Spinal cord (tissue), 10 donors: ENCODE results near the gene INHBE. TPM values are rescaled to one million over a fixed set of nuclear protein-coding genes. Genes with fewer than 3 reads are reported as not detected.
A peak's percentile ranks its signal among the peaks of the same experiment; 100 is the strongest.

Experiments
- DNase-seq, 6 donors: peaks; one replicate each; pipeline versions ENCODE4 v3.0.0 to v3.0.0-alpha.2; 2013 to 2015; ENCODE audit warnings: low spot score in 6 of 6, low read depth in 4 of 6
- H3K27ac ChIP-seq: one replicate; pipeline ENCODE4 v1.5.1; 2013; ENCODE audit warnings: low read depth, low read length, control low read depth
- H3K27me3 ChIP-seq: one replicate; pipeline ENCODE4 v1.6.1; 2013; ENCODE audit warnings: low read length; ENCODE audit not compliant: control insufficient read depth, insufficient read depth
- H3K36me3 ChIP-seq: one replicate; pipeline ENCODE4 v1.6.1; 2013; ENCODE audit warnings: low read length; ENCODE audit not compliant: control insufficient read depth, insufficient read depth
- H3K4me1 ChIP-seq: one replicate; pipeline ENCODE4 v1.6.1; 2013; ENCODE audit warnings: low read length; ENCODE audit not compliant: control insufficient read depth, insufficient read depth
- H3K4me3 ChIP-seq: one replicate; pipeline ENCODE4 v1.5.1; 2013; ENCODE audit warnings: low read depth, low read length, control low read depth
- H3K9me3 ChIP-seq: one replicate; pipeline ENCODE4 v1.6.1; 2013; ENCODE audit warnings: low read length; ENCODE audit not compliant: control insufficient read depth, insufficient read depth
- WGBS: methylation state at CpG from one replicate; pipeline ENCODE4 v1.1.5; 2013; ENCODE audit warnings: missing lambda C conversion rate; ENCODE audit not compliant: insufficient coverage; 5-methylcytosine and 5-hydroxymethylcytosine counted together
- polyA plus RNA-seq, 2 donors: library from polyadenylated mRNA; unstranded; fragments of 120-200 nt; gene quantifications; one replicate each; pipeline ENCODE4 v1.2.1, GENCODE V29; 2013; ENCODE audit not compliant: insufficient read length in 2 of 2
- total RNA-seq, 2 donors: library from RNA; depleted of rRNA in 1 of 2; stranded (reverse); fragments of 120-200 nt in 1 of 2; fragments of >200 nt in 1 of 2; gene quantifications; one replicate each; pipeline versions ENCODE4 v1.2.3 to v1.2.4, GENCODE V29; 2013 to 2014
- donor health status: healthy.

INHBE gene
- total and polyA plus RNA-seq, 4 donors, result 0.23 to 0.51 TPM; not detected in 2

DNA sequence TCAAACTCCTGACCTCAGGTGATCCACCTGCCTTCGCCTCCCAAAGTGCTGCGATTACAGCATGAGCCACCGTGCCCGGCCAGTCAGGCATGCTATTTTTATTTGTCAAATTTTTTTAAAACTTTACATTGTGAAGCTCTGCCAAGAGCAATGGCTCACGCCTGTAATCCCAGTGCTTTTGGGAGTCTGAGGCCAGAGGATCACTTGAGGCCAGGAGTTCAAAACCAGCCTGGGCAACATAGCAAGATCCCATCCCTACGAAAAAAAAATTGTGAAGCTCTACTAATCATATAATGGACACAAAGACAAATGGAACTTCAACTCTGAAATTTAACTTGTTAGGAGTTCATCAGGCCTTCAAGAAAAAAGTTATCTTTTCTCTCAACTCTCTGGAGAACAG is 26.1 kb upstream of the INHBE start:
- no peak overlapping the region for H3K27ac ChIP-seq
- no peak for DNase-seq
- no peaks in the 10 kb centered on the region for H3K27me3 ChIP-seq
- no peak overlapping the region for H3K4me3 ChIP-seq
- H3K4me1 ChIP-seq, result peaks cover 9% of the 10 kb centered on the region
- no peaks in the 10 kb centered on the region for H3K9me3 ChIP-seq
- WGBS, result 93% methylated on average over 6 of the region's 6 CpGs
- peaks cover 6% of the 10 kb centered on the region for H3K36me3 ChIP-seq

GRCh38 chr12:57429473-57430111 is 25.5 kb upstream of the INHBE start:
- Histone ChIP-seq H3K4me3 (peak overlapping the region; percentile 63), H3K9me3 (no peaks in the 10 kb centered on the region), H3K27me3 (no peaks in the 10 kb centered on the region), H3K36me3 (peaks cover 6% of the 10 kb centered on the region), H3K27ac (peak overlapping the region; percentile 87), H3K4me1 (peaks cover 9% of the 10 kb centered on the region)
- WGBS, result 12% methylated on average over 3 of the region's 9 CpGs
- DNase-seq, result no peak

GRCh38 chr12:57430112-57430930 is 24.8 kb upstream of the INHBE start:
- peak in 2 of 6 donors; percentile 29 to 35 for DNase-seq
- WGBS, result under 1% methylated on average over 61 of the region's 74 CpGs
- Histone ChIP-seq H3K27me3 (no peaks in the 10 kb centered on the region), H3K36me3 (peaks cover 5% of the 10 kb centered on the region), H3K9me3 (no peaks in the 10 kb centered on the region), H3K27ac (peak overlapping the region; percentile 91), H3K4me3 (peak overlapping the region; percentile 67), H3K4me1 (peaks cover 9% of the 10 kb centered on the region)

GRCh38 chr12:57430931-57431566 is 24.1 kb upstream of the INHBE start, which contains the start of gene R3HDM2:
R3HDM2 (minus strand) TSS chr12:57431043; CDS start chr12:57310428, 120,615 bp downstream.
- peaks cover 9% of the 10 kb centered on the region for H3K4me1 ChIP-seq
- peak; percentile 84 to 98 (median 89) for DNase-seq
- H3K27ac ChIP-seq, result peak within 1 kb of the TSS; percentile 91
- H3K4me3 ChIP-seq, result peak within 1 kb of the TSS; percentile 67
- H3K27me3 ChIP-seq, result no peaks in the 10 kb centered on the region
- H3K36me3 ChIP-seq, result no peaks in the 10 kb centered on the region
- WGBS, result under 1% methylated on average over 32 of the region's 41 CpGs
- no peaks in the 10 kb centered on the region for H3K9me3 ChIP-seq

DNA sequence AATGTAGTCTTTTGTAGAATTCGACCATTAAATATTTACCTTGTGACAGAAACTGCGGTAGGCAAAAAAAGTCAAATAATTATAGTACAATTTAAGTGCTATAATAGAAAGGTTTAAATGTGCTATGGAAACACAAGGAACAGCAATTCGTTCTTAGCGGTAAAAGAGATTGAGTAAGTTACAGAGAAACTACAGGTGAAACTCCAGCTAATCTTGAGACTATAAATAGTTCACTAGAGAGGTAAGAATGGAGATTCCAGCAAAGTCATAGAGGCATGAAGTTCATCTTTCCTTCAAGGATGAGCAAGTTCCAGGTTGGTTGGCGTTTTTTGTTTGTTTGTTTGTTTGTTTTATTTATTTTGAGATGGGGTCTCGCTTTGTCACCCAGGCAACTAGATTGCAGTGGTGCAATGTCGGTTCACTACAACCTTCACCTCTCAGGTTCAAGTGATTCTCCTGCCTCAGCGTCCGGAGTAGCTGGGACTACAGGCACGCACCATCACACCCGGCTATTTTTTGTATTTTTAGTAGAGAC is 23.4 kb upstream of the INHBE start:
- Histone ChIP-seq H3K9me3 (no peaks in the 10 kb centered on the region), H3K27ac (no peak overlapping the region), H3K36me3 (no peaks in the 10 kb centered on the region), H3K4me1 (peaks cover 9% of the 10 kb centered on the region), H3K27me3 (no peaks in the 10 kb centered on the region), H3K4me3 (peak overlapping the region; percentile 67)
- no CpG with 5 or more reads among the region's 11 CpGs for WGBS
- DNase-seq, result no peak

DNA sequence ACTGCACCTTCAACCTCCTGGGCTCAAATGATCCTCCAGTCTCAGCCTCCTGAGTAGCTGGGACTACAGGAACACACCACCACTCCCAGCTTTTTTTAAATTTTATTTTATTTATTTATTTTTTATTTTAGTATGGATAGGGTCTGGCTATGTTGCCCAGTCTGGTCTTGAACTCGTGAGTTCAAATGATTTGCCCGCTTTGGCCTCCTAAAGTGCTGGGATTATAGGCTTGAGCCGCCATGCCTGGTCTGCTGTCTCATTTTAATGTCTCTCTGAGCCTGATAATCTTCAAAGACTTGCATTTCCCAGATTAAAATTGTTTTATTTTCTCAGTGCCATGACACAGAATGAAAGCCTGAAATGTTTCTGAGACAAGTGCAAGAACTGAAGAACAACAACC is 21.7 kb upstream of the INHBE start:
- no peaks in the 10 kb centered on the region for H3K36me3 ChIP-seq
- DNase-seq, result no peak
- H3K27ac ChIP-seq, result no peak overlapping the region
- H3K27me3 ChIP-seq, result no peaks in the 10 kb centered on the region
- 71% methylated on average over 3 of the region's 3 CpGs for WGBS
- H3K9me3 ChIP-seq, result no peaks in the 10 kb centered on the region
- peaks cover 9% of the 10 kb centered on the region for H3K4me1 ChIP-seq
- no peak overlapping the region for H3K4me3 ChIP-seq

GRCh38 chr12:57434517-57435223 is 20.4 kb upstream of the INHBE start, which contains the start of gene INHBC:
INHBC (plus strand) TSS chr12:57434784; CDS start chr12:57434887, 103 bp downstream.
- no peak for DNase-seq
- H3K4me3 ChIP-seq, result no peak within 1 kb of the TSS
- 79% methylated on average over 8 of the region's 8 CpGs for WGBS

DNA sequence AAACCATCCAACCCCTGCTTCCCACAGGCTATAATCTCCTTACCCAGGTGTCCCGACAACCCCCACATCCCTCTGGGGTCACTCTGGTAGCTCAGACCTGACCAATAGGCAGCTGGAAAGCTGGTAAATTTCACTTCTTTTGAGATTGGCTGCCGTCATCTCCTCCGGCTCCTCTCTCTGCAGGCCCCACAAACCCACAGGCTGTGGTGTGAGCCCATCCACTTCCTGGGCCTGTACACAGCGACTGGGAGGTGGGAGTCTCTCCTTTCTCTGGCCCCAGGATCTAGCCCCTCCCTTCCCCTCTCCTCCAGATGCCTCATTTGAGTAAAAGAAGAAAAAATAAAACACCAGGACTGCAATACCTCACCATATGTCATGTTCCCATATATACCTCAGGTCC is 19.8 kb upstream of the INHBE start:
- WGBS, result 40% methylated on average over 1 of the region's 4 CpGs
- H3K9me3 ChIP-seq, result no peaks in the 10 kb centered on the region
- H3K4me1 ChIP-seq, result no peaks in the 10 kb centered on the region
- DNase-seq, result no peak
- no peaks in the 10 kb centered on the region for H3K27me3 ChIP-seq
- H3K4me3 ChIP-seq, result no peak overlapping the region
- no peaks in the 10 kb centered on the region for H3K36me3 ChIP-seq
- no peak overlapping the region for H3K27ac ChIP-seq

More at GRCh38 chr12:57434517-57435223, 20.4 kb upstream of the INHBE start, which contains the start of gene INHBC:
- H3K27me3 ChIP-seq, result no peaks in the 10 kb centered on the region
- H3K9me3 ChIP-seq, result no peaks in the 10 kb centered on the region
- no peaks in the 10 kb centered on the region for H3K4me1 ChIP-seq
- H3K27ac ChIP-seq, result no peak within 1 kb of the TSS
- H3K36me3 ChIP-seq, result no peaks in the 10 kb centered on the region

- no peaks in the 10 kb centered on the region for H3K4me1 ChIP-seq
- no peaks in the 10 kb centered on the region for H3K36me3 ChIP-seq
- no peak overlapping the region for H3K4me3 ChIP-seq
- WGBS, result no CpG with 5 or more reads among the region's 1 CpG
- DNase-seq, result no peak
- H3K9me3 ChIP-seq, result no peaks in the 10 kb centered on the region
- no peak overlapping the region for H3K27ac ChIP-seq
- no peaks in the 10 kb centered on the region for H3K27me3 ChIP-seq
These were observed 16.7 kb upstream of the INHBE start for GRCh38 chr12:57438400-57438799.
